Measurements from ENCODE around the gene IL1R1. TPM values are rescaled to one million over a fixed set of nuclear protein-coding genes. Genes with fewer than 3 reads are reported as not detected.

Gene IL1R1
- polyA plus RNA-seq, 1 donor from 2014 or later = not detected

GRCh38 chr2:102208774-102209173 lies 66.2 kb downstream of the IL1R1 start:
- H3F3A ChIP-seq (ENCODE audit: insufficient read depth, low read length, poor library complexity, severe bottlenecking) = no peaks in the 10 kb centered on the region

DNA sequence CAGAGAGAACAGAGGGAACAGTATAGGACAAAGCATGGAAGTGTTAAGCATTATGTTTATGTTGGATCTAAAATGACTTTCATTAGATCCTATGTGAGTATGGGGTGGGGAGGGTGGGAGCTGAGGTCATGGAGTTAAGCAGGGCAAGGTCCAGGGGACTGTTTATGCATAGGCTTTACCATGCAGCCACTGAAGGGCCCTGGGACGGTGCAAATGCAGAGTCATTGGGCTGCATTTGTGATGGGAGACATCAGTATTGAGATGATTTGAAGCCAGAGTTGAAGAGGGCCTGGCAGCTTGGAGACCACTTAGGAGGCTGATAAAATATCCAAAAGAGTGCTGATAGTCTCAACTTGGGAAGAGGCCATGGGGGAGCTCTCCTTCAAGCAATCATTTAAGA lies 66.9 kb downstream of the IL1R1 start:
- H3K27ac ChIP-seq (ENCODE audit: low read length) = no peak overlapping the region
- H3K27me3 ChIP-seq (ENCODE audit: insufficient read depth, low read depth, low read length) = no peaks in the 10 kb centered on the region
- H2AFZ ChIP-seq (ENCODE audit: low read depth, low read length) = no peak overlapping the region
- H3K9me2 ChIP-seq (ENCODE audit: insufficient read depth, low read length) = no peaks in the 10 kb centered on the region
- no peak overlapping the region for H3K4me3 ChIP-seq (ENCODE audit: low read length)
- no peaks in the 10 kb centered on the region for H3K36me3 ChIP-seq (ENCODE audit: insufficient read depth, low read length)
- no peak overlapping the region for H3K4me2 ChIP-seq (ENCODE audit: low read length)
- H3F3A ChIP-seq (ENCODE audit: insufficient read depth, low read length, poor library complexity, severe bottlenecking) = no peaks in the 10 kb centered on the region
- no peaks in the 10 kb centered on the region for H4K20me1 ChIP-seq (ENCODE audit: insufficient read depth)
- H3K9ac ChIP-seq (ENCODE audit: low read length) = no peak overlapping the region
- TF ChIP-seq RAD21 (conservative IDR thresholded peaks at IDR 0.05) = no peak
- no peak for TF ChIP-seq REST (IDR thresholded peaks at IDR 0.05; ENCODE audit: borderline replicate concordance)
- no peak for TF ChIP-seq MXI1 (conservative IDR thresholded peaks at IDR 0.05; ENCODE audit: poor library complexity, severe bottlenecking)
- TF ChIP-seq POLR2AphosphoS5 (IDR thresholded peaks at IDR 0.05) = no peak
- no peak for TF ChIP-seq SMC3 (conservative IDR thresholded peaks at IDR 0.05; ENCODE audit: poor library complexity)
- TF ChIP-seq CTCF (IDR thresholded peaks at IDR 0.05; ENCODE audit: poor library complexity, severe bottlenecking) = no peak
- TF ChIP-seq EP300 (conservative IDR thresholded peaks at IDR 0.05; ENCODE audit: poor library complexity, severe bottlenecking) = no peak
- TF ChIP-seq TAF1 (IDR thresholded peaks at IDR 0.05; ENCODE audit: low read depth) = no peak
- no peak for TF ChIP-seq EZH2 (IDR thresholded peaks at IDR 0.05; ENCODE audit: borderline replicate concordance, insufficient read depth, low read length, poor library complexity, severe bottlenecking)
- H3K79me2 ChIP-seq (replicated peaks; ENCODE audit: insufficient read depth, low read length) = no peaks in the 10 kb centered on the region
- no peaks in the 10 kb centered on the region for H3K9me3 ChIP-seq (ENCODE audit: low read length)

More at GRCh38 chr2:102208774-102209173, 66.2 kb downstream of the IL1R1 start:
- Histone ChIP-seq H4K20me1 (ENCODE audit: insufficient read depth) (no peaks in the 10 kb centered on the region), H3K9me3 (ENCODE audit: low read length) (no peaks in the 10 kb centered on the region), H3K4me2 (ENCODE audit: low read length) (no peak overlapping the region), H3K36me3 (ENCODE audit: insufficient read depth, low read length) (no peaks in the 10 kb centered on the region), H2AFZ (ENCODE audit: low read depth, low read length) (no peak overlapping the region), H3K9me2 (ENCODE audit: insufficient read depth, low read length) (no peaks in the 10 kb centered on the region), H3K27me3 (ENCODE audit: insufficient read depth, low read depth, low read length) (no peaks in the 10 kb centered on the region), H3K27ac (ENCODE audit: low read length) (no peak overlapping the region), H3K4me3 (ENCODE audit: low read length) (no peak overlapping the region), H3K9ac (ENCODE audit: low read length) (no peak overlapping the region), H3K79me2 (replicated peaks; ENCODE audit: insufficient read depth, low read length) (no peaks in the 10 kb centered on the region)
- TF ChIP-seq EP300 (conservative IDR thresholded peaks at IDR 0.05; ENCODE audit: poor library complexity, severe bottlenecking) = no peak
- TF ChIP-seq CTCF (IDR thresholded peaks at IDR 0.05; ENCODE audit: poor library complexity, severe bottlenecking) = no peak
